Brain pericyte (primary cell): ENCODE data around the gene ONECUT2.
"Not testable (repeated sequence)": the region's sequence is repeated elsewhere in the genome, so short reads cannot be mapped to it uniquely, and the experiment has no call there.

Source experiments
- DNase-seq: peaks from one replicate; pipeline ENCODE4 v3.0.0-alpha.2; 2012; ENCODE audit warnings: low read depth, low spot score

The ONECUT2 gene

DNA sequence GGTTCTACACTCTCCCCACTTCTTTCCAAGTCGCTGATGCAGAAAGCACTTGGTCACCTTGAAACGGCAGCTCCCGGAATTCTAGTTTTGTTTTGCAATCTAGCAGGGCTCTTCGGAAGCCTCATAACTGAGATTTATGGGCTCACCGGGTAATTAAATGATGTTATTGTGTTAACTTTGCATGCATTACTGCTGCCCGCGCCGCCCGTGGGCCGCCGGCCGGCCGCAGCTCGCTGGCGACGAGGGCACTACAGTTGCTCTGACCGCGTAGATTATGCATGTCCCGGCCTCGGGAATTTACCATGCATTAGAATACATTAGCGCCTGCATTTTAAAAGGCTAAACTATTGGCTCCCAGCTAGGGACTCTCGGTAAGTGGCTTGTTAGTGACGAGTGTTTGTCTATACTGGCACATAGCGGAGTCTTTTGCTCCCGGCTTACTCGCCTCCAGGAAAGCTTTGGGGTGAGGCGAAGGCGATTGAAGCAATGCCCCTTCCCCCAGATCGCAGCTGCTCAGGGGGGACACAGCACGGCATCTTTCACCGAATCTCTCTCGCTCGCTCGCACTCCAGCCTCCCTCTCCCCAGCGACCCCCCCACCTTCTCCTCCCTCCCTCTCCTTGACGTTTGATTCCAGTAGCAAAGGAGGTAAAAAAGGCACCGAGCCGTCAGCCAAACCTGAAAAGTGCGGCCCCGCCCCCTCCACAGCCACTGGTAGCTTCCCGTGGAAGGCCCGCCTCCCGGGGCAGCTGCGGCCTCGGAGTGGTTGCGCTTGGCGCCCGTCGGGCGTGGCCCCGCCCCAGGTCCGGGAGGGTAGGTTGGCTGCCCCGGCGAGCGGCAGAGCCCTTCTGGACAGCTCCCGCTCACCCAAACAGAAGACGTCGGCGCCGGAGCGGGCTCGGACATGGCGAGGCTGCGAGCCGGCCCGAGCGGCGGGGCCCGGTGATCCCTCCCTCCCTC lies at the start of gene ONECUT2:
Gene ONECUT2 (plus strand): TSS at position 839 of the 959 bp plus-strand sequence. CDS start 343 bp downstream, outside the sequence.
- DNase-seq: peak; percentile 50

DNA sequence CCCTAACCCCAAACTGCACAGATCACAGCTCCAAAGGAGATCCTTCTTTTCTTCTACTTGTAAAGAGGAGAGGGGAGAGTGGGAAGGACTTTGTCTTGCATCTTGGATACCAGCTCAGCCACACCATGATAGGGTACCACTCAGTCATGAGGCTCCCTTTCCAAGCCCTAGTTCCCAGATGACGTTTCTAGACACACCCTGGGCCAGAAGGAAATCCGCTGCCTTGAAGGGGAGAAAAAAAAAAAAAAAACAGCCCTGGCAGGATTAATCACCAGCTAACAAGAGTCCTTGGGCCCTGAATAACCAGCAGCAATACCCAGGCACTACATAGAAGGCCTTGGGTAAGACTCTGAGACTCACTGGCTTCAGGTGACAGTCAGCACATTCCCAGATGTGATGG lies 45.9 kb upstream of the ONECUT2 start:
- DNase-seq: no peak

DNA sequence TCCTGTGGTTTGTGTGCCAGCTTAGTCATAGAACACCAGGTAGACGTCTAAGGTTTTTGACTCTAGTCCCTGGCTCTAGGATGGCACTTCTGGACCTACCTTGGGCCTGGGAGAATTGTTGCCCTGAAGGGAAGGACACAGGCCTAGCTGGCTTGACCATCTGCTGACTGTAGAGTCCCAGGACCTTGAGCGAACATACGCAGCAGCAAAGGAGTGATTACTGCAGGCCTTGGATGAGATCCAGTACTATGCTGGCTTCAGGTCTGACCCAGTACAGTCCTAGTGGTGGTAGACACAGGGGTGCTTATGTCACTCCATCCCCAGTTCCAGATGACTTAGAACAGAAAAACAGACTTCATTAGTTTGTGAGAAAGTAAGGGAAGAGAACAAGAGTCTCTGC lies 45.1 kb upstream of the ONECUT2 start:
- no peak for DNase-seq

DNA sequence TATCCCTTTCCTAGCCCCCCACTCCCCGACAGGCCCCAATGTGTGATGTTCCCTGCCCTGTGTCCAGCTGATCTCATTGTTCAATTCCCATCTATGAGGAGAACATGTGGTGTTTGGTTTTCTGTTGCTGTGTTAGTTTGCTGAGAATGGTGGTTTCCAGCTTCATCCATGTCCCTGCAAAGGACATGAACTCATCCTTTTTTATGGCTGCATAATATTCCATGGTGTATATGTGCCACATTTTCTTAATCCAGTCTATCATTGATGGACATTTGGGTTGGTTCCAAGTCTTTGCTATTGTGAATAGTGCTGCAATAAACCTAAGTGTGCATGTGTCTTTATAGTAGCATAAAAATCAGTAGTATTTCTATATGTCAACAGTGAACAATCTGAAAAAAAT lies 40.4 kb upstream of the ONECUT2 start:
- not testable (repeated sequence) for DNase-seq

DNA sequence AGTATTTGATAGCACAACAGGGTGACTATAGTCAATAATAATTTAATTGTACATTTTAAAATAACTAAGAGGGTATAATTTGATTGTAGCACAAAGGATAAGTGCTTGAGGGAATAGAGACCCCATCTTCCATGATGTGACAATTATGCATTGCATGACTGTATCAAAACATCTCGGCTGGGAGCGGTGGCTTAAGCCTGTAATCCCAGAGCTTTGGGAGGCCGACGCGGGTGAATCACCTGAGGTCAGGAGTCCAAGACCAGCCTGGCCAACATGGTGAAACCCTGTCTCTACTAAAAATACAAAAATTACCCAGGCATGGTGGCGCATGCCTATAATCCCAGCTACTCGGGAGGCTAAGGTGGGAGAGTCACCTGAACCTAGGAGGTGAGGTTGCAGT lies 38.3 kb upstream of the ONECUT2 start:
- not testable (repeated sequence) for DNase-seq

DNA sequence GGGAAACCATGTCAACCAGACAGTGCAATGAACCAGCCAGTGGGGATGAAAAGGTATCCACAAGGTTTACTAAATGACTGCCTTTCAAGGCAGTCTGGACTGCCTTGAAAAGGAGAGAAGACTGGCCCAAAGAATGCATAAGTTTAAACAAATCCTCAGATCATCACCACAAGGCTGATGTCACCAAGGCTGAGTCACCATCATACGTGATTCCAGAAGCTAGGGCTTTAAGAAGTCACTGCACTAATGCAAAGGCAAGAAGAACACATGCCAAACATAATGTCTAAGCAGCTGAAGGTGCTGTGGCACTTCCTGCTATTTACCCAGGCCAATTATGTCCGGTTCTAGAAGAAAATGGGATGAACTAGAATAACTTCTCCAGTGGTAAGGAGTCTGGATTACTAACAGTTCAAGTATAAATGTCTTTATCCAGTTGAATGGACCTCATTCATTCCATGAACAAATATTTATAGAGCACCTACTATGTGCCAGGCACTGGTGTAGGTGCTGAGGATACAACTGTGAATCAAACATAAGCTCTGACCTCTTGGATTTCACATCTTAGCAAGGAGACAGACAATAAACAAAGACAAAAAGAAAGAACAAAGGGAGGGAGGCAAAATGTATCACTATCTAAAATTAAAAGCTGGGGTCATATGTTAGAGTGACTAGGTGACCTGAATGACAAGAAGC lies 37.6 kb upstream of the ONECUT2 start:
- no peak for DNase-seq

DNA sequence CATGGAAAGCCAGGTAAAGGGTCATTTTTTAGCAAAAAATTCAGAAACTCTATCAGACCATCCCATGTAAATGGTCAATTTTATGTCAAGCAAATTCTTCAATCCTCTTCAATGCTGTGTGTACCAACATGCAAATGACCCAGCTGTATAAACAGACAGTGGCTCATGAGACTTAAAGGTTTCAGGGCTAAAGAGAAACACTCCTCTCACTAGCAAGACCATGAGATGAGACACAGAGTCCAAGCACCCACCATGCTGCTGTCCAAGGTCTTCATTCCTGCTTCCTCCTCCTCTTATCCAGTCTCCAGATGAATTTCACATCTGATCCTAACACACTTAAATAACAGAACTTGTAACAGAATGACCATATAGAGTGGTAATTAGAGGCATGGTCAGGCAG lies 30.8 kb upstream of the ONECUT2 start:
- DNase-seq: no peak

DNA sequence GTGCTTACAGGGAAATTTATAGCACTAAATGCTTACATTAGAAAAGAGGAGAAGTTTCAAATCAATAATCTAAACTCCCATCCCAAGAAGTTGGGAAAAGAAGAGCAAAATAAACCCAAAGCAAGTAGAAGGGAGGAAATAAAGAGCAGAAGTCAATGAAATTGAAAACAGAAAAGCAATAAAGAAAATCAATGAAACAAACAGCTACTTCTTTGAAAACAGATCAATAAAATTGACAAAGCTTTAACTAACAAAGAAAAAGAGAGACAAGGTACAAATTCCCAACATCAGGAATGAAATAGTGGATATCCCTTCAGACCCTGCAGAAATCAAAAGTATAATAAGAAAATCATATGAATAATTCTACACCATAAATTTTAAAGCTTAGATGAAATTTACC lies 25.5 kb upstream of the ONECUT2 start:
- no peak for DNase-seq

DNA sequence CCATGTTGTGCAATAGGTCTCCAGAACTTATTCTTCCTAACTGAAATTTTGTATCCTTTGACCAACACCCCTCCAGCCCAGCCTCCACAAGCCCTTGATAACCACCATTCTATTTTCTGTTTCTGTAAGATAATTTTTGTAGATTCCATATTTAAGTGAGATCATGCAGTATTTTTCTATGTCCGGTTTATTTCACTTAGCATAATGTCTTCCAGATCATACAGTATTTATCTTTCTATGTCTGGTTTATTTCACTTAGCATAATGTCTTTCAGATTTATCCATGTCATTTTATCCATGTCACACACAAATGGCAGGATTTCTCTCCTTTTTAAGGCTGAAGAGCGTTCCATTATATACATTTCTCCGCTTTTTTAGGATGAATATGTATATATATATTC lies 24.4 kb upstream of the ONECUT2 start:
- DNase-seq: no peak

DNA sequence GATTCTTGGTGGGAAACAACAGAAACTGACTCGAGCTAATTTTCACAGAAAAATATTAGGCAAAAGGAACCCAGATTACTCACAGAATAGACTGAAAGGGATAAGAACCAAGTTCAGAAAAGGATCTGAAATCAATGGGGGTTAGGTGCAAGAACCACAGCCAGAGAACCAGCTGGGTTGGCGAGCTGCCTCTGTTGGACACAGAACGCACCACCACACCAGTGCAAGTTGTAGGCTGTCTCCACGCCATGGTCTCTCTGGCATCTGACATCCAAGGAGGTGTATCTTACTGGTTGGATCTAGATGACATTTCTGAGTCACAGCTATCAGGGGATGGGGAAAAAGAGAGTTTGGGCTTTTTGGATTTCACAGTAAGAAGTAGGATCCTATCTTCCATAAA lies 18.6 kb upstream of the ONECUT2 start:
- DNase-seq: no peak

DNA sequence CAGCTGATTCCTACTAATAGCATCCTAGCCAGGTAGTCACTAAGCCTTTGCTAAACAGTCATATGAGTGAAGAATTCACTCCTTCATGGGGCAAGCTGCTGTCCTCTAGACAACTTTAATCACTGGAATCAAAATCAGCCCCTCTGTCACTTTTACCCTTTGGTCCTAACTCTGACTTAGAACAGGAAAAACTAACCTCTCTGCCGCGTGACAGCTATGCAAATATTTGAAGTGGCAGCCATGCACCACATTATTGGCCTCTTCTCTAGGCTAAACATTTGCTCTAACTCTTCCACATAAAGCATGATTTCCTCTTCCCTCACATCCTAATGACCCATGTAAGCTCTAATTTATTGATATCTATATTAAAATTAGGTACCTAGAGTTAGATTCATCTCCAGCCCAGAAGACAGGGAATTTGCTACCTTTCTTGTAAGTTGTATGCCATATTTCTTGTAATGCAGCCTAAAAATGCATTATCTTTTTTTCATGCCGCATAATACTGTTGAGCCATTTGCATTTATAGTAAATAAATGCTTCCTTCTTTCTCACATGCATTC lies 12.8 kb upstream of the ONECUT2 start:
- DNase-seq: no peak

DNA sequence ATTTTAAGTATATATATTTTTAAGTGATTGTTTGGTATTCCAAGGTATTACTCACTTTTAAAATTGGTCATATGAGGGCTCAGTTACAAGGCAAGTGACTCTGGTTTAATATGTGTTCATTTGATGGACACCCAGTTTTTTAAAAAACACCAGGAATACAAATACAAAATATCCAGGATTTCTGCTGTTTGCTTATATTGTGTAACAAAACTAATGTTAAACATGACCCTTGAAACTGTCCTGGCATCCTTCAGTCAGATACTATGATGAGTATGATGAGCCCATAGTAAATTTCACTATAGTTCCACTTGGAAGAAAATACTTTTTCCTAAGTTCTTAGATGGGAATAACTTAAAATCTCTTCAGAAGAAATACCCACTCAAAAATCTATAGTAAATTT lies 11.4 kb upstream of the ONECUT2 start:
- DNase-seq: no peak

DNA sequence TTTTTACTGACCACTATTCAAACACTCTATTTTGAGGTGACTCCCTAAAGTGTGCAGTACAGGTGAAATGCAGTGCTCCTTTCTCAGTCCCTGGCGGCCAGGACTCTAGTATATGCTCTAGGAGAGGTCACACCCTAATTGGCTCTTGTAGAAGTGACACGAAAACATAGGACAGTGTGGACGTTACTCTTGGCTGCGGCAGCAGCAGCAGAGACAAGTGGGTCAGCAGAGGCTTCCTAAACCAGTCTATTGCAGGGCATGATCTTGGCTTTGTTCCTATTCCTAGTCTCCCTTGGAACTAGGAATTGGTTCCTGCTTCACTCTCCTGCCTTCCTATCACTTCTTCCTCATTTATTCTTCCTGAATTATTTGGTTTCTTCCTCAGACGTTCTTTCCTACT lies 10.1 kb upstream of the ONECUT2 start:
- no peak for DNase-seq

DNA sequence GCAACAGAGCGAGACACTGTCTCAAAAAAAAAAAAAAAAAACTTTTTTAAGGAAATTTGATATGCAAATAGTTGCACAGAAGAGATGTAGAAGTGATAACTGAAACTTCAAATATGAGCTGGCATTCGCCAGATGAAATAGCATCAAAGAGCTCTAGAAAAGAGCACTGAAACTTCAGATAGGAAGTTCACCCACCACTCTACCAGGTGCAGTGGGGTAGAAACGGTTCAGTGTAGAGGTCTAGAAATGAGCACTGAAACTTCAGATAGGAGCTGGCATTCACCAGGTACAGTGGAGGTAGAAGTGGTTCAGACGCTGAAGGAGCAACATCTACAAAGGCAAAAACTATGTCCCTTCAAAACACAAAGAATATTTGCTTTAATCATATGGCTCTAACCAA lies 9.0 kb upstream of the ONECUT2 start:
- DNase-seq: no peak

DNA sequence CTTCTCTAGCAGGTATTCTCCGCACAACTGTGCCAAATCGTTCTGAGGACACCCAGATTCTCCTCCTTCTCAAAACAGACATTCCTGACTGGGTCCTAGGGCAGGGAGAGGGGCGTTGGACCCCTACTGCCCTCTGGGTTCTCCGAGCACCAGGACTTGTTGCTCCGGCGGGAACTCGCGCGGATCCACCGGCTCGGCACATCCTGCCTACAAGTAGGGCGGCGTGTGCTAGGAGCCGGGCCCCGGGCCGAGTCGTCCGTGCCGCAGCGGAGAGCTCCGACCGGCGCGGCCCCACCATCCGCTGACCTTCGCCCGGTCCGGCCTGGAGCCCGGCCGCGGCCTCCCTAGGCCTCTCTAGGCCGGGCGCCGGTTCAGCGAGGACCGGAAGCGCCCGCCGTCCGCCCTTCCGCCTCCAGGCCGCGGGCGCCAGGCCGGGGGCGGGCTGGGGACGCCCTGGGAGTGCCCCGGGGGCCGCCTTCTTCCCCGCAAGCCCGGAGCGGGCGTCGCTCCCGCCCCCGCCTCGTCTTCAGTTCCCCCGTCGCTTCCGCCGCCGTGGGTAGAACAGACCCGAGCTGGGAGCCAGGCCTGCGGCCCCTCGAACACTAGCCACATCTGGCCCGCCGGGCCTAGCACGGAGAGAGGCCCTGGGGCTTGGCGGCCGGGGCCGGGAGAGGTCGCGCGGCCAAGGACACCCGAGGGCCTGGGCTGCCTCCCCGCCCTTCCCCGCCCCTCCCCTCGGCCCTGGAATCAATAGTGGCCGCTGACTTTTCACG lies 7.6 kb upstream of the ONECUT2 start:
- DNase-seq: no peak

DNA sequence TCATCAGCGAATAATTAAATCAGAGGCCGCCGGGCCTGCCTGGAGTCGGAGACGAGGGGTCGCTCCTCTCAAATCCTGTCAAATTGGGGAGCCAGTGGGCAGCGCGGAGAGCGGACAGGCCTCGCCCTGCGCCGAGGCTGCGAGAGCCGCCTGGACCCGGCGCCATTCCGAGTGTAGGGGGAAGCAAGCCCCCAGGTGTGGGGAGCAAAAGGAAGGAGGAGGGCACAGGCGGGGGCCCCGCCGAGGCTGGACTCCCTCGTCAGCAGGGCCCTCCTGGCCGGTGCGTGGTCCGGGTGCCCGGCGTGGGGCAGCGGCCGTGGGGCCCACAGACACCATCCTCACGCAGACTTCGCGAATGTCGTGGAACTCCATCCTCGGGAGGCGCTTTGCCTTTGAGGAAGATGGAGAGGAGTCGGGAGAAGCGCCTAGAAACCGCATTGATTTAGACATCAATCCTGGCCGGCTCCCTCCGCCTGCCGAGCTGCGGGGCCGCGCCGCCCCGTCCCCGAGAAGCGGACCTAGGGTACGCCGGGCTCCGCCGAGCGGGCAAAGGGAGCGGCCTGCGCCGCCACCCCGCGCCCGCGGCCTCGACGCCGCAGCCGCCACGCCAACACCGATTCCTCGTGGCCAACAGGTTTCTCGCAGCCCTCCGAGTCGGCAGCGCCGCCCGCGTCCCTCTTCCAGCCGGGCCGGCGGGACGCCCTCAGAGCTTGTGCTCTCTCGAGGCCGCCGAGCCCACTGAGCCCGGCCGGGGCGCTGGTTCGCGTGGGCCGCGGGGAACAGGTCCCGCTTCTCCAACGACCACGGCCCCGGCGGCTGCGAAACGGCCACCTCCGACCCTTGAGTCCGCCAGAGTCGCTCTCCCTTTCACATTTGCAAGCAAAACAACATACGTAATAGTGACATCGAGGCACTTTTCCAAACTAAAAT lies 6.7 kb upstream of the ONECUT2 start:
- no peak for DNase-seq

DNA sequence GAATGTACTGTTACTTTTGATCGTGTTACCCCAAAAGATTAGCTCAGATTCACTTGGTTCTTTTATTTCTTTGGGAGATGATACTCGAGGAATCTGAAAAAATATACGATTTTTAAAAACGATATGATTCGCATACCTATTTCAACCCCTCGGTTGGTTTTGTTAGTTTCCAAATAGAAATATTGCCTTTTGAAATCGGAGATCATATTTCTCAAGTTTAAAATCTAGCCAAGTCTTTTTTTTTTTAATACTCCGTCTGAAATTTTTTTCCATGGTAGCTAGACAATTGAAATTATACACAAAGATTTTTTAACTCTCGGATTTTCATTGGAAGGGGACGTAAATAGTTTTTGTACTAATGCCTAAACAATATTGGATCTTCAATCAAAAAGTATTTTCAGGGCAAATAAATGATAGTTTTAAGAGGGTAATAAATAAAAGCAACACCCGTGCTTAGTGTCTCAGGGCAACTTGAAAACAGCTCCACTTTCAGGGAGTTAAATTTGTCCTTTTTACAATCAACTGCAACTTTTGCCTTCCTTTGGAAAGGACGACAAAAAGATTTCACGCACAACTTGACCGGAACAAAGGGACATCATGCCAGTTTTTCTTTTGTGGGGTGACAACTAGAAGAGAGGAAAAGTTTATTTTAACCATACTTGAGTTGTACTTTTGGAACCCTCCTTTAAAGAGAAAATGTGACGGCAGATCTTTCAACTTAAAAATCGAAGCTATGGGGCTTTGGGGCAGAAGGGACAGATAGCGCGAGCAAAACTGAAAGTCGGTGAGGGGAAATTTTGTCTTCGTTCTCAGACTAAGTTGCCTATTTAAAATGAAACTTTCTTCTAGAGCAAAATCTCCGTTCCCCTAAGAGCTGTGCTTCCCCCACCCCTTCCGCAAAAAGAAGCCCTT lies 5.8 kb upstream of the ONECUT2 start:
- DNase-seq: no peak

DNA sequence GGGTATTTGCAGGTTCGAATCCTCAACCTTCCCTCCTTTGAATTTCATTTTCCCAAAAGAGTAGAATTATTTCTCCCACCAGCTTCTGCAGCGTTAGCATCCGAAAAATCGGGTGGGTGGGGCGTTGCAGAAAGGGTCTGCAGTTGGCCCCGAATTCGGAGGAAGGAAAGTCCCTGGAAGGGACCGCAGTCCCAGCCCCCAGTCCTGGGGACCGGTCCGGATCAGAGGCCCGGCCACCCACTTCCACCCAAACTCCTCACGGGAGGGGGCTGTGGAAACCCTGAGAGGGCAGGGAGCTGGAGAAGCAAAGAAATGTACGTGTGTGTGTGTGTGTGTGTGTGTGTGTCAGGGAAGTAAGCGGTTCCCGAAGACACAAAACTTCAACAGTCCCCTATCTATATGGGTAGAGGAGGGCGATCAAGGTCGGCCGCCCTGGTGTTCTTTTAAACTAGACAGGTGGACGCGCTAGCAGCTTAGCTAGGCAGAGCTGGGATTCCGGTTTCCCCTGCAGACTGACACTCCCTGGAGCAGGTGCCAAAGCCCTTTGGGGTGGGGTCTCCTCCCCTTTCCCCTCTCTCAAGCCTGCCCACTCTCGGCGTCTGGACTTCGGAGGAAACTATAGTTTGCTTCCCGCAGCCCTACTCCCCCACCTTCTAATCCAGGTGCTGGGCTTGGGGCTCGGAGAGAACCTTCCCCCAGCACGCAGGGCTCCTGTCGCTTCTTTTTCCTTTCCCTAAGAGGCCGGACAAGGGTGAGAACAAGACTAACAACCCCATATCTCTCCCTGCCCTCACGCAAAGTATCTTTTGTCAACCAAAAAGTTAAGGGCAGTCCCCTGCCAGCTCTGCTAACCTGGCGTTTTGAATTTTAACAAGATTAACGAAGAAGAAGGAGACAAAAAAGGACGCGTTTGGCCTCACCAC lies 4.8 kb upstream of the ONECUT2 start:
- no peak for DNase-seq

DNA sequence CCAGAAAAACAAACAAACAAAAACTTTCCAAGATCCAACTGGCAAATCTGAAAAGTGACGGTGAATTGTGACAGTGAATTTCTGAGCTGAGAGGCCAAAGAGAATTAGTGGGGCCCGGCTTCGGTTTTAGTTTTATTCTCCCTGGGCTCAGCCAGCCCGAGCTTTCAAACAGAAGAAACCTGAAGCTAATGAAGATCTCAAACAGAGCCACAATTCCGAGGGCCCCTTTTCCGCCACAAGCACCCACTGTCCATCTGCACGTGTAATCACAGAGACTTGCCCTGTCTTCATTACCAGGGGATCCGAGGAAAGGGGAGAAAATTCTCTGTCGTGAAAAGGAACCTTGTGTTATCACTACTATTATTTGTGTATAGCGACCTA lies 4.2 kb upstream of the ONECUT2 start:
- DNase-seq: no peak
